Measurements from ENCODE around the gene EFHD1. TPM values are rescaled to one million over a fixed set of nuclear protein-coding genes. Genes with fewer than 3 reads are reported as not detected.

The EFHD1 gene
- total and polyA plus RNA-seq, 9 of the 15 experiments (the other 6 are each of a cell fraction or from before 2014, with no cell fraction given), result 0.66 to 9.1 (median 2.0) TPM

DNA sequence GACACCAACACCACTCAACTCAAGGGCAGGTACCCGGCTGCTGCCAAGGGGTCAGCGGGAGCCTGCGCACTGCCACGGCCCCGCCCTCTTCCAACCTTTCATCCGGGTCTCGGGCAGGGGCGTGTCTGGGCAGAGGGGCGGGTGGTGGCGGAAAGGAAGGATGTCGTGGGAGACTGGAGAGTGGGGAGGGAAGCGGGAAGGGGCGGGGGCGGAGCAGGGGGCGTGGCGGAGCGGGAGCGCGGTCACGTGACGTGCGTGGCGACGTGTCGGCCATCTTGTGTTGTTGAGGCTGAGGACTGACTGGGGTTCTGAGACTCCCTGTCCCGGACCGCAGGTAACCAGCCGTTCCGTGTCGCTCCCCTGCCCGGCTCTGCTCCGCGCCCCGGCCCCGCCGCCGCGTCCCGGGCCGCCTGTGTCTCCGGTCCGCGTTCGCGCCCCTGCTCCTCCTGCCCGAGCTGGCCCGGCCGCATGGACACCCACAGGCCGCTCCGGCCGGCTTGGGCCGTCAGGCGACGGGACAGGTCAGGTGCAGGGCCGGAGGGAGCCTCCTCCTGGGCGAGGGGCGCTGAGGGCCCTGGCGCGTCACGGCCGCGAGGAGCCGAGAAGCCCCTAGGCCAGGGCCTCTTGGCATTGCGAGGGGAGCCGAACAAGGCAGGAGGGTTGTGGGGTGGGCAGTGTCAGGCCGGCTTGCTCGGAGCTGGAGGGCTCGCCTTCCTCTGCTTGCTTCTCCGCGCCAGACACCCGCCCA, 63.8 kb downstream of the EFHD1 start, which contains the start of gene GIGYF2 (continued):
- TF ChIP-seq, protein P1, sequence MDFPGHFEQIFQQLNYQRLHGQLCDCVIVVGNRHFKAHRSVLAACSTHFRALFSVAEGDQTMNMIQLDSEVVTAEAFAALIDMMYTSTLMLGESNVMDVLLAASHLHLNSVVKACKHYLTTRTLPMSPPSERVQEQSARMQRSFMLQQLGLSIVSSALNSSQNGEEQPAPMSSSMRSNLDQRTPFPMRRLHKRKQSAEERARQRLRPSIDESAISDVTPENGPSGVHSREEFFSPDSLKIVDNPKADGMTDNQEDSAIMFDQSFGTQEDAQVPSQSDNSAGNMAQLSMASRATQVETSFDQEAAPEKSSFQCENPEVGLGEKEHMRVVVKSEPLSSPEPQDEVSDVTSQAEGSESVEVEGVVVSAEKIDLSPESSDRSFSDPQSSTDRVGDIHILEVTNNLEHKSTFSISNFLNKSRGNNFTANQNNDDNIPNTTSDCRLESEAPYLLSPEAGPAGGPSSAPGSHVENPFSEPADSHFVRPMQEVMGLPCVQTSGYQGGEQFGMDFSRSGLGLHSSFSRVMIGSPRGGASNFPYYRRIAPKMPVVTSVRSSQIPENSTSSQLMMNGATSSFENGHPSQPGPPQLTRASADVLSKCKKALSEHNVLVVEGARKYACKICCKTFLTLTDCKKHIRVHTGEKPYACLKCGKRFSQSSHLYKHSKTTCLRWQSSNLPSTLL (IDR thresholded peaks at IDR 0.05), result no peak

DNA sequence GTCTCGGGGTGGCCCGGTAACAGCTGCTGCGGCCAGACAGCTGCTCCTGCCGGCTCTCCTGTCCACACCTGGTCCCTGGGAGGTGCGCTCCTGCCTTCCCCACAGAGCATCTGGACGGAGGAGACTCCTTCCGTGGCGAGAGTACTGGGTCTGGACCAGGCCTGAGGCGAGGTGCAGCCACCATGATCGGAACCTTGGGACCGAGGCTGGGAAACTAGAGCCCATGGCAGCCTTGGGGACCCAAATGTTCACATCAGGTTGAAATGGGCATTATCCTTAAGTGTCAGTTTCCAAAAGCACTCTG, 64.4 kb downstream of the EFHD1 start:
- BruUV-seq (replicated peaks), result no TSS peak
- CTCF ChIA-PET (ENCODE audit: low intra/inter-chr PET ratio), result no interaction called here
- peak; percentile 67 for ATAC-seq
- H3K4me1 ChIP-seq (replicated peaks in 1 of 2; ENCODE audit: control insufficient read depth in 2 of 2, insufficient read depth in 2 of 2, low read length in 2 of 2), result peaks cover 9 to 14% of the 10 kb centered on the region in 2 experiments
- H3K79me2 ChIP-seq (ENCODE audit: control insufficient read depth, insufficient read depth, low read length), result peaks cover 57% of the 10 kb centered on the region
- 0% methylated on average over 3 of the region's 11 CpGs for WGBS (ENCODE audit: insufficient coverage, low coverage, missing lambda C conversion rate)
- H3K36me3 ChIP-seq (ENCODE audit: control insufficient read depth, insufficient read depth, low read length), result peaks cover 25% of the 10 kb centered on the region; the same call in 2 of the 3 replicates
- no peaks in the 10 kb centered on the region for H3K9me3 ChIP-seq (replicated peaks; ENCODE audit: control insufficient read depth, insufficient read depth, low read depth, low read length)
- FAIRE-seq, result no peak
- peak in 1 of 4 experiments; percentile 20 for DNase-seq (ENCODE audit: extremely low read depth in 1 of 4, low spot score in 3 of 4)
- H3K4me2 ChIP-seq (ENCODE audit: insufficient read depth, low read length), result peak overlapping the region; percentile 96
- in situ Hi-C loops (cut with MboI) (no loop called here), intact Hi-C loops (cut with micrococcal nuclease) (no loop called here)
- POLR2A ChIA-PET, result interaction anchor here (1.1 to 1.3 kb wide), 2 partner anchors 11 to 12 kb away, joined by 4 to 5 read pairs; no protein-coding TSS in a partner anchor
- H3K4me3 ChIP-seq, result peak overlapping the region; percentile 96
- H3K9ac ChIP-seq (ENCODE audit: insufficient read depth in 1 of 2, low read depth in 2 of 2, low read length in 2 of 2), result peak overlapping the region; percentile 92 to 98
- peak overlapping the region; percentile 88 for H3K27ac ChIP-seq (ENCODE audit: extremely low read depth, low read depth, low read length)
- H3K9me1 ChIP-seq (ENCODE audit: control insufficient read depth, insufficient read depth, low read length), result no peaks in the 10 kb centered on the region
- H2AFZ ChIP-seq (ENCODE audit: low read depth, low read length), result peak overlapping the region; percentile 81
- 0 out of 2 replicates have a peak, but pooled peaks cover 4% of the 10 kb centered on the region for H4K20me1 ChIP-seq (replicated peaks; ENCODE audit: control insufficient read depth, insufficient read depth, low read length)
- H3K27me3 ChIP-seq (ENCODE audit: control insufficient read depth in 2 of 2, insufficient read depth in 2 of 2, low read length in 2 of 2), result no peaks in the 10 kb centered on the region
- TF ChIP-seq ZNF212 (CRISPR knock-in tag; IDR thresholded peaks at IDR 0.05) (no peak), CHD4 (IDR thresholded peaks at IDR 0.05; ENCODE audit: insufficient read depth, insufficient replicate concordance, low read depth, low read length, poor library complexity, severe bottlenecking) (no peak), SMAD4 (CRISPR knock-in tag; conservative IDR thresholded peaks at IDR 0.05) (no peak)
- TF ChIP-seq, protein P2, sequence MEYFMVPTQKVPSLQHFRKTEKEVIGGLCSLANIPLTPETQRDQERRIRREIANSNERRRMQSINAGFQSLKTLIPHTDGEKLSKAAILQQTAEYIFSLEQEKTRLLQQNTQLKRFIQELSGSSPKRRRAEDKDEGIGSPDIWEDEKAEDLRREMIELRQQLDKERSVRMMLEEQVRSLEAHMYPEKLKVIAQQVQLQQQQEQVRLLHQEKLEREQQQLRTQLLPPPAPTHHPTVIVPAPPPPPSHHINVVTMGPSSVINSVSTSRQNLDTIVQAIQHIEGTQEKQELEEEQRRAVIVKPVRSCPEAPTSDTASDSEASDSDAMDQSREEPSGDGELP (CRISPR knock-in tag; IDR thresholded peaks at IDR 0.05; ENCODE audit: borderline replicate concordance), result peak; percentile 88
- TF ChIP-seq, protein P3, sequence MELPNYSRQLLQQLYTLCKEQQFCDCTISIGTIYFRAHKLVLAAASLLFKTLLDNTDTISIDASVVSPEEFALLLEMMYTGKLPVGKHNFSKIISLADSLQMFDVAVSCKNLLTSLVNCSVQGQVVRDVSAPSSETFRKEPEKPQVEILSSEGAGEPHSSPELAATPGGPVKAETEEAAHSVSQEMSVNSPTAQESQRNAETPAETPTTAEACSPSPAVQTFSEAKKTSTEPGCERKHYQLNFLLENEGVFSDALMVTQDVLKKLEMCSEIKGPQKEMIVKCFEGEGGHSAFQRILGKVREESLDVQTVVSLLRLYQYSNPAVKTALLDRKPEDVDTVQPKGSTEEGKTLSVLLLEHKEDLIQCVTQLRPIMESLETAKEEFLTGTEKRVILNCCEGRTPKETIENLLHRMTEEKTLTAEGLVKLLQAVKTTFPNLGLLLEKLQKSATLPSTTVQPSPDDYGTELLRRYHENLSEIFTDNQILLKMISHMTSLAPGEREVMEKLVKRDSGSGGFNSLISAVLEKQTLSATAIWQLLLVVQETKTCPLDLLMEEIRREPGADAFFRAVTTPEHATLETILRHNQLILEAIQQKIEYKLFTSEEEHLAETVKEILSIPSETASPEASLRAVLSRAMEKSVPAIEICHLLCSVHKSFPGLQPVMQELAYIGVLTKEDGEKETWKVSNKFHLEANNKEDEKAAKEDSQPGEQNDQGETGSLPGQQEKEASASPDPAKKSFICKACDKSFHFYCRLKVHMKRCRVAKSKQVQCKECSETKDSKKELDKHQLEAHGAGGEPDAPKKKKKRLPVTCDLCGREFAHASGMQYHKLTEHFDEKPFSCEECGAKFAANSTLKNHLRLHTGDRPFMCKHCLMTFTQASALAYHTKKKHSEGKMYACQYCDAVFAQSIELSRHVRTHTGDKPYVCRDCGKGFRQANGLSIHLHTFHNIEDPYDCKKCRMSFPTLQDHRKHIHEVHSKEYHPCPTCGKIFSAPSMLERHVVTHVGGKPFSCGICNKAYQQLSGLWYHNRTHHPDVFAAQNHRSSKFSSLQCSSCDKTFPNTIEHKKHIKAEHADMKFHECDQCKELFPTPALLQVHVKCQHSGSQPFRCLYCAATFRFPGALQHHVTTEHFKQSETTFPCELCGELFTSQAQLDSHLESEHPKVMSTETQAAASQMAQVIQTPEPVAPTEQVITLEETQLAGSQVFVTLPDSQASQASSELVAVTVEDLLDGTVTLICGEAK (IDR thresholded peaks at IDR 0.05), result no peak
- TF ChIP-seq, protein P3 (CRISPR knock-in tag; IDR thresholded peaks at IDR 0.05), result no peak

Measured in K562 (cell line).